EH (cell line): ENCODE data around the gene SAPCD2.
"Not testable (repeated sequence)": the region's sequence is repeated elsewhere in the genome, so short reads cannot be mapped to it uniquely, and the experiment has no call there.

Source experiments
- DNase-seq: peaks from one replicate; pipeline ENCODE4 v3.0.0-alpha.2; 2015; ENCODE audit warnings: low read depth

SAPCD2 gene, protein sequence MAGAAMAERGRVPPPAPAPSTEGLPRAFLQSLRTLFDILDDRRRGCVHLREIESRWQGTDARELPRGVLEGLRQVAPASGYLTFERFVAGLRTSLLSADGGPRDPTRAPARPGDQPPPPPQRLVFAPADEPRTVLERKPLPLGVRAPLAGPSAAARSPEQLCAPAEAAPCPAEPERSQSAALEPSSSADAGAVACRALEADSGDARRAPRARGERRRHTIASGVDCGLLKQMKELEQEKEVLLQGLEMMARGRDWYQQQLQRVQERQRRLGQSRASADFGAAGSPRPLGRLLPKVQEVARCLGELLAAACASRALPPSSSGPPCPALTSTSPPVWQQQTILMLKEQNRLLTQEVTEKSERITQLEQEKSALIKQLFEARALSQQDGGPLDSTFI

DNA sequence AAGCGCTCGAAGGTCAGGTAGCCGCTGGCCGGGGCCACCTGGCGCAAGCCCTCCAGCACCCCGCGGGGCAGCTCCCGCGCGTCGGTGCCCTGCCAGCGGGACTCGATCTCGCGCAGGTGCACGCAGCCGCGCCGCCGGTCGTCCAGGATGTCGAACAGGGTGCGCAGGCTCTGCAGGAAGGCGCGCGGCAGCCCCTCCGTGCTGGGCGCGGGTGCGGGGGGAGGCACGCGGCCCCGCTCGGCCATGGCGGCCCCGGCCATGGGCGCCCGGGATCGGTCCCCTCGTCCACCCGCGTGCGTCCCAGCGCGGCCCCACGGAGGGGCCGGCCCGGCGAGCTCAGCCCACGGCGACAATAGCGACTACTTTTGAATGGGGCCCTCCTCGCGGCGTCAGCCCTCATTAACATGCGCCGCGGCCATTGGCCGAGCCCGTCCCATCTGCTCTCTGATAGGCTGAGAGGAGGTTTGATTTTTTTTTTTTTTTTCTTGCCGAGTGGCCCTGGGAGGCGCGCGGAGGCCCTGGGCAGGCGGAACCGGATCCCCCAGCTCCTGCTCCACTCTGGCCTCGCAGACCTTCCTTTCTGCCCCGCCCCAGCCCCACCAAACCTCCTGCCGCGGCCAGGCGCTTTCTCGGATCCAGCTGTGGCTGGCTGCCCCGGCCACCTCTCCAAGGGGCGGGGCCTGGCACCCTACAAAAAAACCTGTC is at the start of gene SAPCD2:
Gene SAPCD2, minus strand, starts transcription at position 357 of the 705 bp plus-strand sequence. Its CDS starts 97 bp downstream, at position 260.
- peak; percentile 90 for DNase-seq

DNA sequence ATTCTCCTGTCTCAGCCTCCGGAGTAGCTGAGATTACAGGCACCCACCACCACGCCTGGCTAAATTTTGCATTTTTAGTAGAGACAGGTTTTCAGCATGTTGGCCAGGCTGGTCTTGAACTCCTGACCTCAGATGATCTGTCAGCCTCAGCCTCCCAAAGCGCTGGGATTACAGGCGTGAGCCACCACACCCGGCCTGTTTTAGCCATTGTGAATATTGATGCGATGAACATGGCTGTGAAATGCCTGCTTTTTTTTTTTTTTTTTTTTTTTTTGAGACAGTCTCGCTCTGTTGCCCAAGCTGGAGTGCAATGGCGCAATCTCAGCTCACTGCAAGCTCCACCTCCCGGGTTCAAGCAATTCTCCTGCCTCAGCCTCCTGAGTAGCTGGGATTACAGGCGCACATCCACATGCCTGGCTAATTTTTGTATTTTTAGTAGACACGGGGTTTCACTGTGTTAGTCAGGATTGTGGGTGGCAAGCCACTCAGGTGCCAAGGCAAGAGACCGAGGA is 47.8 kb upstream of the SAPCD2 start:
- not testable (repeated sequence) for DNase-seq

DNA sequence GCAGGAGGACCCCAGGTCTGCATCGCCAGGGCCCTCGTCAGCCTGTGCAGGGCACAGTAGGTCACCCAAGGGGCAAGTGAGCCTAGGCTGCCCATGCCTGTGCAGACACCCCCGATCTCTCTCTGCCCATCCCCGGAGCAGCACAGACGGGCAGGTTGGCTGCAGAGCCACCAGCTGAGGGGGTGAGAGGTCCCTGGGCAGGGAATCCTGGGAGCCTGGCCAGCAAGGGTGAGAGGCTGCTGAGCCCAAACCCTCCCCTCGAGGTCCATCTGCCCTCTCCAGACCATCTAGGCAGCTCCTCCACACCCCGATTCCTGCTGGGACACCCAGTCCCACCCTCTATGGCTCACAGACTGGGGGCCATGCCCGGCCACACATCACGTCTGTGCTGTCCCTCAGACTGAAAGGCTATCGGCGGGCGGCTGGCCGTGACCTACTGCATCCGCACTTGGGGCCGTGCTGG is 46.9 kb upstream of the SAPCD2 start:
- DNase-seq: no peak

DNA sequence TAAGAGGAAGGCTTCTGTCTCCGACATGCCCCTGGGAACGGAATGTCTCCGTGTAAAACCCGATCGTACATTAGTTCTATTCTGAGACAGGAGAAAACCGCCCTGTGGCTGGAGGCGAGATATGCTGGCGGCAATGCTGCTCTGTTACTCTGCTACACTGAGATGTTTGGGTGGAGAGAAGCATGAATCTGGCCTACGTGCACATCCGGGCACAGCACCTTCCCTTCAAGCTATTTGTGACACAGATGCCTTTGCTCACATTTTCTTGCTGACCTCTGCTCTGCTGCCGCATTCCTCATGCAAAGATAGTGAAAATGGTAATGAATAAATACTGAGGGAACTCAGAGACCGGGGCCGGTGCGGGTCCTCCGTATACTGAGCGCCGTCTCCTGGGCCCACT is 46.4 kb upstream of the SAPCD2 start:
- no peak for DNase-seq

DNA sequence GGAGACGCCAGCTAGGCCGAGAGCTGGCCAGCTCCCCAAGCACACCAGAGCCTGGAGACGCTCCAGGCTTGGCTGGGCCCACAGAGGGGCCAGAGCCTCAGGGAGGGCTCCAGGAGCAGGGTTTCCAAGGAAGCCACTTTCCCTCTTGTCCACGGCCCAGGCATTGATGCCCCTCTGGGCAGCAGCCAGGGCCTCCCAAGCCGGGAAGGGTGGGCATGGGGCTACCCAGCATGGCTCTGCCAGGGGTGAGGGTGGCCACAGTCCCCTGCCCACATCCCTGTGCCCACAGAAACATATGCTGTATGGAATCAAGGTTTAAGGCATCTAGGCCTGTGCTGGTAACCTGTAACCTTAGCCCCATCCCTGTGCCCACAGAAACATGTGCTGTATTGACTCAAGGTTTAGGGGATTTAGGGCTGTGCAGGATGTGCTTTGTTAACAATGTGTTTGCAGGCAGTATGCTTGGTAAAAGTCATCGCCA is 45.7 kb upstream of the SAPCD2 start:
- DNase-seq: no peak

DNA sequence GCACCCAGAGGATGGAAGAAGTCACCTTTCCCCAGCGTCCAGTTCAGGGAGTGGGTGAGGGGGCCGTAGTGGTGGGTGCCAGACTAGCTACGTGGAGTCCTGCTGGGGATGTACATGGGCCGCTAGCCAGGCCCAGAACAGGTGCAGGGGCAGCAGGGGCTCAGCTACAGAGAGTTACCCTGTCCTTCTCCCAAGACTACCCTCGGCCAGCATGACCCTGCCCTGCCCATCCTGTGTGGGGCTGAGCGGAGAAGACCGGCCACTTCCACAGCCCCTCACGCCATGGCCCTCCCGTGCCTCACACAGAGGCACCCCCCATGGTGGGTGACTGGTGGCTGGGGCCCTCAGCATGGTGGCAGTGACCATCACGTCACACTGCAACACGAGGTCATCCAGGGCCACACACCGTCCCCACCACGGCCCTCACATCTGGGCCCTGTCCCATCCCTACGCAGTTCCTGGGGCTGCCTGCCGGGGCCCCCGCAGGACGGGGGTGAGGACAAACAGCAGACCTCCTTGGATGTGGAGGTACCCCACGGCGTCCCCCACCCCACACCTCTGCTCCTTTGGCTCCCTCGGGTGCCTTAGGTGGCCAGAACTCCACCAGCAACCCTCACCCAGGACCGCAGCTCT is 45.2 kb upstream of the SAPCD2 start:
- DNase-seq: no peak

DNA sequence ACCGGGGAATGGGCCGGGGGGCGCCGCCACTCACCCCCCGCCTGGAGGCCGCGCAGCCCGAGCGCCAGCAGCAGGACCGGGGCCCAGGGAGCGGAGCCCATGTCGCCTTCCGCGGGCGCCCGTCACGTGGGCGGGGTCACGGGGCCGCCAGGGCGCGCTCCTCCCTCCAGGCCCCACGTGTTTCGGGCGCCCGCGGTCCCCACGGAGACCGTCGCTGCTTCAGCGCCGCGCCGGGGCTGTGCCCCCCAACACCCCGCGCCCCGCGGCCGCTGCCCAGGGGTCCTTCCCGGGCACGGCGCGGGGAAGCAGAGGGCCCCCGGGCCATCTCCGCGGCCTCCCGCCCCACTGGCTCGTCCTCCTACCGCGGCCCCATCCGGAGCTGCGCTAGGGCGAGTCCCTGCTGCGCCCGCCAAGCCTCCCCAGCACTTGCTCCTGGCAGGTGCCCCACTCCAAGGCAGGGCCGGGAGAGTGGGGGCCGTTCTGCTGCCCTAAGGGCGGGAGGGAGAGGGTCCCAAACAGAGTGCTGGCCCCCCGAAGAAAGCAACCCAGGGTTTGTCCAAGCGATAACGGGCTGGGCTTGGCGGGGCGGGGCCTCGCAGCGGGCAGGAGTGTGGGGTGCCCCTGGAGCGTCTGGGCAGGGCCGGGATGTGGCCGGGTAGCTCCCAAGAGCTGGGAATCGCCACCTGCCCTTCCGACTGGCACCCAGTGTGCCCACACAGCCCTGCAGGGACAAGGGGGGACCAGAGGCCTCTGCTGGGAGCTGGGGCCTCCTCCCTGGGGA is 44.4 kb upstream of the SAPCD2 start, which contains the start of gene DPP7:
Gene DPP7, minus strand, starts transcription at position 121 of the 781 bp plus-strand sequence. Its CDS starts 20 bp downstream, at position 101.
- peak; percentile 63 for DNase-seq

DNA sequence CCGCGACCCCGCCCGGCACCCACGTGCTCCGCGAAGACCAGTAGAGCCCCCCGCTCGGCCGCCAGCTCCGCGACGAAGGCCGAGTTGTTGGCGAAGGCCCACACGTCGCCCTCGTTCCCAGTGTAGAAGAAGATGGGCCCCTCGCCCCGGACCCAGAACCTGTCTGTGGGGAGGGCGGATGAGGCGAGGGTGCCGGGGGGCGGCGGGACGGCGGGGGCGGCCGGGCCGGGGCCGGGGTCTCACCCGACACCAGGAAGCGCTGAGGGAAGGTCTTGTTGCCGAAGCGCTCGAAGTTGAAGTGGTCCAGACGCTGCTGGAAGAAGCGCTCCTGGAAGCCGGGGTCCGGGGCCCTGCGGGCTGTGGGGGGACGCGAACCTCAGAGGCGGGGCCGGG is 43.9 kb upstream of the SAPCD2 start:
- no peak for DNase-seq

DNA sequence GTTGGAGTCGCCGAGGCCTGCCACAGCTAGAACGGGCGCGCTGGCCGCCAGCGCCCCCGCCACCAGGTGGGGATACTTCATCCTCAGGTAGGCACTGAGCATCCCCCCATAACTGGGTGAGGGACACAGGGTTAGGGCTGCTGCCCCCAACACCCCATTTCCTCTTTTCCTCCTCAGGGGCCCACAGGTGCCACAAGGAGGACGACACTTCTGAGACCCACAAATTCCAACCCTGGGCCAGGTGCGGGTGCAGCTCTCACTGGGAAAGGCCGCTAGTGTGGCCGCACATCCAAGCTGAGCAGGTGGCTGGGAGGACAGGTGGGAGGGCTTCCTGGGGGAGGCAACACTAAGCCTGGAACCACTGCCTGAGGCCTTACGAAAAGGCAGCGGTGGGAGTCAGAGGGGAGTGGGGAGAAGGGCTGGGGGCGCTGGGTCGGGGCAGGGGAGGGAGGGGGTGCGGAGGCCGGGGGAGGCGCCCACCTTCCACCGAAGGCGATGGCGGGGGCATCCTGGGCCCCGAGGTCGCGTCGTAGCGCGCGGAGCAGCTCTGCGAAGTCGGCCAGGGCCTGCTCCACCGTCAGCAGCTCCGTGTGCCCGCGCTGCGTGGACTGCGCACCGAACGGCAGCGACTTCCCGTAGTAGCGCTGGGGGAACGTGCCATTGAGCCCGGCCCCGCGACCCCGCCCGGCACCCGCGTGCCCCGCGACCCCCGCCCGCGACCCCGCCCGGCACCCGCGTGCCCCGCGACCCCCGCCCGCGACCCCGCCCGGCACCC is 43.2 kb upstream of the SAPCD2 start:
- DNase-seq: peak; percentile 29

DNA sequence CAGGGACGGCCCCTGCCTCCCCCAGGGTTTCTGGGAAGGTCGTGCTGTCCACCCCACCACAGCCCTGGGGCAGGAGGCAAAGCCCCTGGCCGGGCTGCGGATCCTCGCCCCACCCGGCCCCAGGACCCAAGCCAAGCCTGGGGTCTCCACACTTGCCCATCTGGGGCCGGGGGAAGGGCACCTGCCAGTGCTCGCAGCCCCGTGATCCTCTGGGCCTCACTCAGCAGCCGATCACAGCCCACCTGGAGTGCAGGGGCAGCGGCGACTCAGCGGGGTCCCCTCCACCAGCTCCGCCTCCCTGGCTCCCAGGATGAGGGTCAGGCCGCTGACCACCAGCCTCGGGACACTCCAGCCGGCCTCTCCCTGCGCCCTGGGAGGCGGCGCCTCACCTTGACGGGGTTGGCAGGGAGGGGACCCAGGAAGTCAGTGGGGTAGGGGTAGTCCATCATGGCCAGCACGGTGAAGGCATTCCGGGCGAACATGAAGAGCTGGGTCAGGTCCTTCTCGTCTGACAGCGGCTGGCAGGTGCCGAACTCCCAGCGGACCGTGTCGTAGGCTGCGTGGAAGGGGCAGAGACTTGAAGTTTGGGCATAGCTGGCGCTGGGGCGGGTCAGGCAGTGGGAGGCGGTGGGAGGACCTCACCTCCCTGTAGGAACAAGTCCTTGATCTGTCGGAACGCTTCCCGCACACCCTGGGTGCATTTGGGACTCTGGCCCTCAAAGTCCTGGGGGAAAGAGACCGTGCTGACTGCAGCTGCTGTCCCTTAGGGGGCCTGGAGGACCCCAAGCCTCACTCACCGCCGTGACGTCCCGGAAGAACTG is 42.4 kb upstream of the SAPCD2 start:
- DNase-seq: no peak

DNA sequence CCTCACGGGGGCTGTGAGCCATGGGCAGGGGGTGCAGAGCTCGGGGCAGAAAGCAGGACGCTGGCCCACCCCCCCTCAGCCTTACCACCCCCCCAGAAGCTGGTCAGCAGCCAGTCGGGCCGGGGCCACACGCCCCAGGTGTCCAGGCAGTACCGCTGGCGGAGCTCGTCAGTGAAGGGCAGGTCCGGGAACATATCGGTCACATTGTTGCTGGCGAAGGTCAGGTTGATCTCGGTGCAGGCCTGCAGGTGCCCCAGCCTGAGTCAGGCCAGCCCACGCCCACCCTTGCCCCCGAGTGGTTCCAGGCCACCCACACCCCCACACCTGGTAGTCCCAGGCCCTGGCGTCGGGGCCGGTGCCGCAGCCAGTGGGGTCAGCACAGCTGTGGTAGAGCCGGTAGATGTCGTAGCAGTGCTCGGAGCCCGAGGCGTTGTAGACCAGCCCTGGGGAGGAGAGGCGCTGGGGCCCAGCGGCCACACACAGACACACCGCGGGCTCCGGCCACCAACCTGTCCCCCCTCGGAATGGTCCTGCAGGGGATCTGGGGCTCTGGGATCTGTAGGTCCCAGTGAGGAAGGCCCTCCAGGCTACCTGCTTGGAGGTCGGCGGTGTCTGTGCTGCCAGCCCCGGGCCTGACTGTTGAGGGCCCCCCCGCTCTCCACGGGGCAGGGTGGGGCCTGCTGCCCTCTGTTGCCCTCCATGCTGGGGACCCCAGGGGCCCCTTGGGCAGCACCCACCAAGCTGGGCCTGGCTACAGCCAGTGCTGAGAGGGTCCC is 41.6 kb upstream of the SAPCD2 start:
- no peak for DNase-seq

DNA sequence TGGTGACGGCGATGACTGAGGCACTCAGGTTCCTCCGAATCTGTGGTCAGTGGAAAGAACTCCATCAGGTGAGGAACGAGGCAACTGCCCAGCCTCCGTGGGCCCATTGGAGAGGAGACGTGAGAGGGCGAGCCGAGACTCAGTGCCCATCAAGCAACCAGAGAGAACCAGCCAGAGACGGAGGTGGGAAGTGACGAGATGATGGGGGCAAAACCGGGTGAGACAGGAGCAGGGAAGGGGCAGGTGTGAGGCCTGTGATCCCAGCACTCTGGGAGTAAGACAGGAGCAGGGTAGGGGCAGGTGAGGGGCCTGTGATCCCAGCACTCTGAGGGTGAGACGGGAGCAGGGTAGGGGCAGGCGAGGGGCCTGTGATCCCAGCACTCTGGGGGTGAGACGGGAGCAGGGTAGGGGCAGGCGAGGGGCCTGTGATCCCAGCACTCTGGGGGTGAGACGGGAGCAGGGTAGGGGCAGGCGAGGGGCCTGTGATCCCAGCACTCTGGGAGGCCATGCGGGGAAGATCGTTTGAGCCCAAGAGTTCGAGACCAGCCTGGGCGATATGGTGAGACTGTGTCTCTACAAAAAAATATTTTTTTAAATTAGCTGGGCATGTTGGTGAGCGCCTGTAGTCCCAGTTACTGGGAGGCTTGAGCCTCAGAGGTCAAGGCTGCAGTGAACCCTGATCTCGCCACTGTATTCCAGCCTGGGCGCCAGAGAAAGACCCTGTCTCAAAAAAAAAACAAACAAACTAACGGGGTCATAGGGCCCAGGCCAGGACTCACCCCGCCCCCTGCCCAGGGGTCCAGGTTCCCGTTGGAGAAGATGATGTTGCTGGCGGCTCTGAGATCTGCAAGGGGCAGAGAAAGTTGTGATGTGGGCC is 40.8 kb upstream of the SAPCD2 start:
- DNase-seq: no peak

DNA sequence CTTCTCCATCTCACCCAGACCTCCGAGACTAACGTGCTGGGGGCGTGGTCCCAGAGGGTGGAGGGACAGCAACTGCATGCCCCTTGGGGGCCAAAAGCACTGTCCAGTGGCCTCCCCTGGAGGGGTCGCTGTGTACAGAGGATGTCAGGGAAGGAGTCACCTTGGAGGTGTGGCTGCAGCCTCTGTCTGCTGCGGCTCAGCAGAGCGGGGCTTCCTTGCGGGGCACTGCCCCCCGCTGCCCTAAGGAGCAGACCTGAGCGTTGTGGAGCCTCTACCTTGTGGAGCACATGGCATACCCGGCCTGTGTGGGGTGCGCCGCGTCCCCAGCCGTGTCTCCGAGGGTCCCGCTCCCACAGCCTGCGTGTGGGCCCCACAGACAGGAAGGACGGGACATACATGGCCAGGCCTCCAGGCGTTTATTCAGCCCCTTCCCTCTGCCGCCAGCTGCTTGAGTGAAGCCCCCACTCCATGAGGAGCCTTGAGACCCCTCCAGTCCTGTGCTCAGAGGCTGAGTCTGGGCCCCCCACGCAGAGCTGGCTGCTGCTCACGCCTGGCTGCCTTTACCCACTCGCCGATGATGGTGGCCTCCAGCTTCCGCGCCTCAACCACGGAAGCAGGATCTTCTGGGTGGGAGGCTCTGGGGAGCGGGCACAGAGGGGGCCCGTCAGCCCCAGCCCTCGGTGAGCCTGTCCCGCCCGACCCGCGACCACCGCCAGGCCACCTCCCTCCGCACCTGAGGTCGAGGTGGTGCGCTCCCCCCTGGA is 40.0 kb upstream of the SAPCD2 start:
- no peak for DNase-seq

DNA sequence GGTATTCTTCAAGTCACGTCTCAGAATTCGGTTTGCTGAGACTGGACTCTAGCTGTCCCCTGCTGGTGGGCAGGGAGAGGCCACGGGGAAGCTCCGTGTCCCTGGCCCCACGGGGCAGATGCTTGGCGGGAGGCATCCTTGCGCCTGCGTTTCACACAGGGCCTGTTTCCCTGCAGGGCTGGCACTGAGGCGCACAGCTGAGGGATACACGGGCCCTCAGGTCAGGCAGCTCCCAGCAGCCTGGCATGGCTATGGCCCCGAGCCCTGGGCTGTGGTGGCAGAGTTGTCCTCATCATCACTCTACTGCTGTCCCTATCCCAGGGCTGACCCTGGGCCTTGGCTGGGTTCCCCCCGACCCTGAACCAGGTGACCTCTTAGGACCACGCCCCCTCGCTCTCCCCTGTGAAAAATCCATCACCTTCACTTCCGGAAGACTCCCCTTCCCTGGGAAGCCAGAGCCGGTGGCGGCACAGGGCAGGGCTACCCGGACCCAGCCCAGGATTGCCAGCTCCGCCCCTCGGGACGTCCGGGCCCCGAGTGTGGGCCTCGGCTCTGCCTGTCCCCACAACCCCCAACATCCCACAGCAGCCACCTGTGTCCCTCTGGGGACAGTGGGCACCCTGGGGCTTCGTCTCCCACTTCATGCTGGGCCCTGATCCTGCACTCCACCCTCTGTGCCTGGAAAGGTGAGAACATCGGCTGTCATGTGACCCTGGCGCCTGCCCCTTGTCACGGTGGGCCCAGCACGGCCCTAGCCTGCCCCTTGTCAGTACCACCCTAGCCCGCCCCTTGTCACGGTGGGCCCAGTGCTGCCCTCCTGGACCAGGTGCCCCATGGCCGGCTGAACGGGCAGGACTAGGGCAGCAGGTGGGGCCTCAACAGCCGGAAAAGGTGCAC is 39.1 kb upstream of the SAPCD2 start:
- no peak for DNase-seq

DNA sequence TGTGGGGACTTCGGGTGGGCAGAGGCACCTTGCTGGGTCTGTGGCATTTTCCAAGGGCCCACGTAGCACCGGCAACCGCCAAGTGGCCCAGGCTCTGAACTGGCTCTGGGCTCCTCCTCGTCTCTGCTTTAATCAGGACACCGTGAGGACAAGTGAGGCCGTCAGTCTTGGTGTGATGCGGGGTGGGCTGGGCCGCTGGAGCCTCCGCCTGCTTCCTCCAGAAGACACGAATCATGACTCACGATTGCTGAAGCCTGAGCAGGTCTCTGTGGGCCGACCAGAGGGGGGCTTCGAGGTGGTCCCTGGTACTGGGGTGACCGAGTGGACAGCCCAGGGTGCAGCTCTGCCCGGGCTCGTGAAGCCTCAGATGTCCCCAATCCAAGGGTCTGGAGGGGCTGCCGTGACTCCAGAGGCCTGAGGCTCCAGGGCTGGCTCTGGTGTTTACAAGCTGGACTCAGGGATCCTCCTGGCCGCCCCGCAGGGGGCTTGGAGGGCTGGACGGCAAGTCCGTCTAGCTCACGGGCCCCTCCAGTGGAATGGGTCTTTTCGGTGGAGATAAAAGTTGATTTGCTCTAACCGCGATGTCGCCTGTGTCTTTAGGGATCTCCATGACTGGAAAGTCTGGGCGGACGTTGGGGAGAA is 38.4 kb upstream of the SAPCD2 start:
- no peak for DNase-seq

DNA sequence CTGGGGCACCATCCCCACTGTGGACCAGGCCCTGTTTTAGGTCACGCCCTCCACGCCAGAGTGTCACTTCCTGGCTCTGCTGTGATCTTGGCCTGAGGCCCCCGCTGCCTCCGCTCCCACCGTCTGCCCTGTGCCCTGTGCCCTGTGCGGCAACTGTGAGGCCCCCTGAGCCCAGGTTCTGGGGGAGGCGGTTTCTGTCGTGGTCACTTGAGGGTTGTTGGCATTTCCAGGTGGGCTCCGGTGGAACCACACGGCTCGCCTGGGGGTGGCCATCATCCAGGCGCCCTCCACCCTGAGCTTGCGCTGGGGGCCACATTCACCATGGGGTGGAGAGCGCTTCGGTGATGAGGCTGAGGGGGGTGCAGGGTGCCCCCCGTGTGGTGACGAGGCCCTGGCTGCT is 37.6 kb upstream of the SAPCD2 start:
- DNase-seq: no peak
